Stimulated activated CD4-positive, alpha-beta T cell treated with anti-CD3 and anti-CD28 coated beads, Interleukin-4, amount 100 ng/mL, for 1 hour (primary cell): ENCODE results near the gene C11orf86.
"Not testable (repeated sequence)": the region's sequence is repeated elsewhere in the genome, so short reads cannot be mapped to it uniquely, and the experiment has no call there.

Experiments used
- DNase-seq: peaks from one replicate; pipeline ENCODE4 v3.0.0-alpha.2; 2020

Gene C11orf86

DNA sequence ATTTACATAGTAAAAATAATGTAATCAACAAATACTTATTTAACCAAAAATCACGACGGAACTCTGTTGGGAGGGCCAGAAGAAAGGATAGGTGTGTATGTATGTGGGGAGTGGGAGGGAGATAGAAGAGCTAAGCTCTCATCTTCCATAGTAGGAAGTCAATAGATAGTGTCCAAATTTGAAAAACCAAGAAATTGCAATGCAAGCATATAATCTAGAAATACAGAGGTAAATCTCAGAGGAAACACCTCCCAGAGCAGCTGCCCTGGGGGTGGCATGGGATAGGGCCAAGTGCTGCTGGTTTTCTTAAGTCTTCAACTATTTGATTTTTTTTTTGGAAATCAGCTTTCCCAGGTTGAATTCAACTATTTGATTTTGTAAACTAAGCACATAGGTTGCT is 16.9 kb downstream of the C11orf86 start:
- no peak for DNase-seq

DNA sequence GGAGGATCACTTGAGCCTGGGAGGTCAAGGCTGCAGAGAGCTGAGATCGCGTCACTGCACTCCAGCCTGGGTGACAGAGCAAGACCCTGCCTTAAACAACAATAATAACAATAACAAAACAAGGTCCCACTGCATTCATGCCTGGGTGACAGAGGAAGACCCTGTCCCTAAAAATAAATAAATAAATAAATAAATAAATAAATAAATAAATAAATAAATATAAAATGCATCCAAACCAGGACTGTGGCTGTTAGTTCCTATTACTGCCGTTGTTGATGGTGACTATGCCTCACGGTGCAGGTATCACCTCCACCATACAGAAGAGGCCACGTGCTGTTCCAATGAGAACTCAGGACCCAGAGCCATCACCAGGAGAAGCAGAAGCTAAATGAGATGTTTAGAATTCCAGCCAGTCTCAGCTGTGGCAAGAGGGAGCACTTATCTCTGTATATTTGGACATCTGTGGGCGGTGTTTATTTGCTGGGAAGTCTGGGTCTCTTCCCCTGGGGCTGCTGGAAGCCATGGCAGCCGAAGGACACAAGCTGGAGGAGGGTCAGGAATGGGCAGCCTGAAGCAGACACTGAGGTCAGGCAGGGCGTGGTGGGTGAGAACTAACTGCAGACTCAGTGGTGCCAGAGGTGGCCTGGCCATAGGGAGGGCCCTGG is 21.6 kb downstream of the C11orf86 start:
- no peak for DNase-seq

DNA sequence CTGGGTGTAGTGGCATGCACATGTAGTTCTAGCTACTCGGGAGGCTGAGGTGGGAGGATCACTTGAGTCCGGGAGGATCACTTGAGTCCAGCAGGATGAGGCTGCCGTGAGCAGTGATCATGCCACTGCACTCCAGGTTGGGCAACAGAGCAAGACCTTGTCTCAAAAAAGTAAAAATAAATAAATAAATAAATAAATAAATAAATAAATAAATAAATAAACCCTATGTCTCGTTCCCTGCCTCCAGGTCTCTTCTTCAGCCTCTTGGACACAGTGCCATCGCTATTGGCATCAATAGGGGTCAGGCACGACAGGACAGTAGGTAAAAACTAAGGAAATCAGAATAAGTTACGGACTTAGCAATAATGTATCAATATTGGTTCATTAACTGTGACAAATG is 24.5 kb downstream of the C11orf86 start:
- DNase-seq, result no peak

DNA sequence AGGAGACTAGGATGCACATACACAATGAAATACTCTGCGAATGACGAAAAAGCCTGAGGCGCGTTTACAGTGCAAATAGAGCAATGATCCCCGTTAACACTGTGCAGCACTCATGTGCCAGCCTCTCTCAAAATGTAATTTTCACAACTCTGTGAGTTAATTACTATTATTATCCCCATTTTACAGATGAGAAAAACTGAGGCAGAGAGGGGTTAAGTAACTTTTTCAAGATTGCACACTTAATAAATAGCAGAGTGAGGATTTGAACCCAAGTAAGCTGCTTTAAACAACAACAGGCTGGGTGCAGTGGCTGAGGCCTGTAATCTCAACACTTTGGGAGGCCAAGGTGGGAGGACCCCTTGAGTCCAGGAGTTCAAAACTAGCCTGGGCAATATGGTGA is 26.2 kb downstream of the C11orf86 start:
- no peak for DNase-seq

DNA sequence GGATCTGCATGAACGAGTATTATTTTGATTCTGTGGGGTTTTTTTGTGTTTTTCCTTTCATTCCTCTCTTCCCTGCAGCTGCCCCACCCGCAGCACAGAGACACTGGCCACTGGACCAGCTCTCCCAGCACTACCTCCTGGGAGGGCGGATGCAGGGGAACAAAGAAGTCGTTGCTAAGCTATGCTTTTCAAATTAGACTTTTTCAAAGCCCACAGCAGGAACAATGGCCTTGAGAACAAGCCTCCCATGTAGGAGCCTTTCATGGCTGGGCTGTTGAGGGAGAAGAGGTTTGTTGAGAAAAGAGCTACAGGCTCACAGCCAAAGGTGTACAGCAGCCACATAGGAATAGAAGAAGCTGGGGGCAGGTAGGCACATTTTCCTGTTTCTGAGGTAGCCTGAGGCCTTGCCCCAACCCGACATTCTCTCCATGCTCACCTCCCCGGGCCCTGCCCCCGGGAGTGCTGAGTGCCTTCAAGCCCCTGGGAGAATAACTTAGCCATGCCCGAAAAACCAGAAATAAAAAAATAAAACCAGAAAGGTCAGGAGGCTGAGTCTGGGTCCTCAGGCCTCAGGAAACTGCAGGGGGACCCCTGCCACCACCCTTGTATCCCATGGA is 27.3 kb downstream of the C11orf86 start:
- DNase-seq, result no peak

DNA sequence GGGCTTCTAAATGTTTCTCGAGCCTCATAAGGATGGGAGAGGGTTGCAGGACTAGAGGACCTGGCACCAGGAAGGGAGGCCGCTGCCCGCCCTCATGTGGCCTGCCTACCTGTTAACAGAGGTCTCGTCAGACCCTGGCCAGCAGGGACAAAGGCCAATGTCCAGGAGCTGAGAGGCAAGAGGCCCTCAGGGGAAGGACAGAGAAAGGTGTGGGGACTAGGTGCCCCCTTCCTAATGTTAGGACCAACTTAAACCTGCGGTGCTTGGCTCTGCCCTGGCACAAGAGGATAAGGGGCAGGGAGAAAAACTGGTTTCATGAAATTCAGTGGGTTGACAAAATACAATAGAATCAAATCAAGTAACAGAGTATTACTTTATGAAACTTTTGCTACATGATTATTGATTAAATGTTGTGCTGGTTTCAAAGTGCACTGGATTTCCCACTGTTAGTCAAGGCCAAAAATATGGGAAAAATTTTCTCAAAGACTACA is 27.9 kb downstream of the C11orf86 start:
- no peak for DNase-seq

DNA sequence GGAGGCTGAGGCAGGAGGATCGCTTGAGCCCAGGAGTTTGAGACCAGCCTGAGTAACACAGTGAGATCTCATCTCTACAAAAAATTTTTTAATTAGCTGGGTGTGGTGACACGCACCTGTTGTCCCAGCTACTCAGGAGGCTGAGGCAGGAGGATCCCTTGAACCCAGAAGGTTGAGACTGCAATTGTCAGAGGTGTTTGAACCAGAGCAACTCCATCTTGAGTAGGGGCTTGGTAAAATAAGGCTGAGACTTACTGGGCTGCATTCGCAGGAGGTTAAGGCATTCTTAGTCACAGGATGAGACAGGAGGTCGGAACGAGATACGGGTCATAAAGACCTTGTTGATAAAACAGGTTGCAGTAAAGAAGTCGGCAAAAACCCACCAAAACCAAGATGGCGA is 30.1 kb downstream of the C11orf86 start:
- not testable (repeated sequence) for DNase-seq

DNA sequence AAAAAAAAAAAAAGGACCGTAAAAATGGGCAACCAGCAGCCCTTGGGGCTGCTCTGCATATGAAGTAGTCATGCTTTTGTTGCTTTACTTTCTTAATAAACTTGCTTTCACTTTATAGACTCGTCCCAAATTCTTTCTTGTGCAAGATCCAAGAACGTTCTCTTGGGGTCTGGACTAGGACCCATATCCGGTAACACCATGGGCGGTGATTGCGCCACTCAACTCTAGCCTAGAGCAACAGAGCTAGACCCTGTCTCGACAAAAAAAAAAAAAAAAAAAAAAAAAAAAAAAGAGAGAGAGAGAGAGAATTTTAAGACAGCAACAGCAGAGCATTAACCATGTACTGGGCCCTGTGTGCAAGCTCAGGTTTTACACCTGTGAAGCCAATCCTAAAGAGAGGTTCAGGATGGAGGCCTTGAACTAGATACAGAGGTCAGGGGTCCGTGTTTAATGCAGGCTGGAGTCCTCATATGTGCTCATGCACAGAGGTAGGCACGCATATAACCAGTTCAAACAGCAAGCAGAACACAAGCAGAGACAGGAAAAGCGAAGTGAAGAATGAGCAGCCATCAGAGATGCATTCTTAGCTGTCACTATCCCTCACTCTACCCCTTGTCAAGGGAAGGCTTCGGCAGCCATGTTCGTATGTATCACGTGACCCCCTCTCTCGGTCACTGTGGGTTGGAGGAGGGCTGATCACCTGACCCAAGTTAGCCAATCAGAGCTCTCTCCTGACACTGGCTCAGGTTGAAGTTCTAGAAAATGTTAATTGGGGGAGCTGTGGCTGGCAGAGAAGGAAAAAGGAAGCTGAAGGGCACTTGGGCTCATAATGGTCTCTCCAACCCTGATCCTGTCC is 31.2 kb downstream of the C11orf86 start:
- DNase-seq, result peak; percentile 24

DNA sequence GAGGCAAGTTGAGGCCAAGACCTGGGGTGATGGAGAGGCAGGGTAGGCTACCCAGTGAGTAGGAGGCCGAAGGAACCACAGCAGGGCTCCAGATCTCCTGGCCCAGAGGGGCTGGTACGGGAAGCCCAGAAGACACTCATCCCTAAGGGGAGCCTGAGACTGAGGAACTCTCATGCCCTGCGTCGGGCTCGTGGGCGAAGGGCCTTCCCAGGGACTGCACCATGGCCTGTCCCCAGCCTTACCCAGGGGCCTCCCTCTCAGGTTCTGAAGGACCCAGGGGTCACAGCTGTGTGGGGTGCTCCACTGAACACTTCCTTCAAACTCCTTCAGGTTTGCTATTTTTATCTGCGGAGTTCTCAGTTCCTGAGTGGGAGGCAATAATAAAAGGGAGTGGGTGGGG is 32.0 kb downstream of the C11orf86 start:
- DNase-seq, result no peak

DNA sequence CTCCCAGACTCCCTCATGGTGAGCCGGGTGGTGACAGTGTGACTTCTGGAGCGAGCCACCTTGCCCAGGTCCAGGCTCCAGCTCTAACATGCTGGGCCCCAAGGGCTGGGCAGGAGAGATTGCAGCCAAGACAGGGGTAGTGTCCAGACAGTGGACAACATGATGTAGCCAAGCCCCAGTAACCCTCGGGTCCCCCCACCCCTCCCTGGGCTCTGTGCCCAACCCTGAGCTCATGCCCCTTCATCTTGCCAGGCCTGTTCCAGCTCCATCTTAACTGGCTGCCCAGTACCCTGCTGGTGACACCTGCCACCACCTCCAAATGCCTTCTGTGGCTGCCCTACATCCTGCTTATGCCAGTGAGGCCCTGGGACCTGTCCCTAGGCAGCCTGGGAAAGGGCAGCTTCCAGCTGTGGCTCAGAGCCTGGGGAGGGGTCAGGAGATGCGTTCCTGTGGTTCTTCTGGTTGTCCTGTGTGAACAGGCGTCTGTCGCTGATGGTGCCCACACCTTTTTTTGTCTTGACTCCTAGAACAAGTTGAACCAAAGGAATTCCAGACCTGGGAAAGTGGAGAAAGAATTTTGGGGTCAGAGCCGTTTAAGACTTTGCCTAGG is 35.3 kb downstream of the C11orf86 start:
- DNase-seq, result no peak

DNA sequence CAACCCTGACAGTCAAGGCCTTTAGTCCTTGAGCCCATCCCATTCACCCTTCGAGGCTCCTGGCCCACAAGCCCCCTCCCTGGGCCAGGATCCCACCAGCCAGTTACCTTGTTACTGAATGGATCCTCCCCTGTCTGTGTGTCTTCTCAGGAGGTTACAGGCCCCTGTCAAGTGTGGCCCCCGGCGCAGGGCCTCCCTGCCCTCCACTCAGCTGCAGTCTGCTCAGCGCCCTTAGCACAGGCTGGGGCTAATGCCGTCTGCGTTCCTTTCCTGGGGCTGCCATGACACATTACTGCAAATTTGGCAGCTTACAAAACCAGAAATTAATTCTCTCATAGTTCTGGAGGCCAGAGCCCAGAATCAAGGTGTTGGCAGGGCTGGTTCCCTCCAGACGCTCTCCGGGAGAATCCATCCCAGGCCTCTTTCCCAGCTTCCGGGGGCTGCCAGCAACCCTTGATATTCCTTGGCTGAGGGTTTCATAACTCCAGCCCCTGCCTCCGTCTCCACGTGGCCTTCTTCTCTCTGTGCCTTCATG is 38.5 kb downstream of the C11orf86 start:
- DNase-seq, result no peak

DNA sequence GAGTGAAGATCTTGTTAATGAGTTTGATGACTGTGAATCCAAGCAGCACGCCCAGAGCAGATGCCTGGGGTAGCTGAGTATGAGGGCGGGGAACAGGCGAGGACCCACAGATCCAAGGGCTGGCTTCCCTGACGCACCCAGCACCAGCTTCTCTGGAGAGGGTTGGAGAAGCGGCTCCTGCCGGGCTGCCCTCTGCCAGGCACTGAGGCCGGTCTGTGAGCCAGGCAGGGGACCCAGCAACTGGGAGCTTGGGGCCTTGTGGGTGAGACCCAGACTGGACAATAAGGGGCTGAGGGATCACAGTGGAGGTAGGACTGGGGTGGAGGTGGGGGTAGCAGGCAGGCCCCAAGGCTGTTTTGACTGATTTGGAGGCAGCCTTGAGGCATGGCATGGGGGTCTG is 39.2 kb downstream of the C11orf86 start:
- no peak for DNase-seq

DNA sequence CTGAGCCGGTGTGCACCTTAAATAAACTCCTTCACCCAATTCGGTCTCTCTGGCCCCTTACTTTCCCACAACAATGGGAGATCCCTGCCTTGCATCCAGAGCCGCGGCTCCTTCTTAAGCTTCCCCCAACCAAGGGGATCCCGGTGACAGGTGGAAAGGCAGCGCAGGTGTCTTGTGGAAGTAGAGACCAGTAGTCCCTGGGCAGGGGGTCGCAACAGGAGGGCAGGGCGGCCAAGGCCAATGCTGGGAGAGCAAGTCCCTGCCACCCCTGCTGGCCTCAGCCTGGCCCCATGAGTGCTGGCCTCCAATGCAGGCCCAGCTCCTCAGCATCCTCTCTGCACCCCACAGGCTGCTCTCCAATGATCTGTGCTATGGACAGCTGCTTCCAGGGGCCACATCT is 39.9 kb downstream of the C11orf86 start:
- DNase-seq, result no peak

DNA sequence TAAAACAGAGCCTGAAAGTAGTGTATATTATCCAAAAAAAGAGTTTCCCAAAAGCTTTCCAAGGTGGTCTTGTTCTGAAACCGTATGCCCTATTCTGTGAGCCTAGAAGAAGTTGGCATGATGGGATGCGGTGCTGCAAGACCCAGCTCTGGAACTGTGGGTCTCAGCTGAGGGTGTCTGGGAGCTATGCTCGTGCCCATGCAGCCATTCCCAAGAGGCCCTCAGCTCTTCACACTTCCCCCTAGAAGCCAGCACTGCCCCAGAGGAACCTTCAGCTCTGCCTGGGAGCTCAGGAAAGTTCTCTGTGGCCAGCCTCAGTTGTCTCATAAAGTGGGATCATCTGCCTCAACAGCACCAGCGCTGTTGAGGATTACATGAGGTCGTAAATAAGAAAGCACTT is 41.4 kb downstream of the C11orf86 start:
- no peak for DNase-seq

DNA sequence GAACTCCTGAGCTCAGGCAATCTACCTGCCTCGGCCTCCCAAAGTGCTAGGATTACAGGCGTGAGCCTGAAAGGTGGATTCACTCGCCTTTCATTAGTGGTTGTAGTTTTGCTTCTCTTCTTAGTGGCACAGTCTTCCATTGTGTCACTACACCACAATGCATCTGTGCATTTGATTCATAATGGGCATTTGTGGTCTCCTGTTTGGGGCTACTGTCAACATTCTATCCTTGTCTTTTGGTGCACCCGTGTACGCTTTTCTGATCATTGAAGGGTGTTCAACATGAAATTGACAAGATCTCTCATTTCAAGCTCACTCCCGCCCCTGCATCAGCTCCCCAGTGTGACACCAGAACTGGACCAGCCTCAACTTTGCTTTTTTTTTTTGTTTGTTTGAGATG is 45.8 kb downstream of the C11orf86 start:
- DNase-seq, result no peak

DNA sequence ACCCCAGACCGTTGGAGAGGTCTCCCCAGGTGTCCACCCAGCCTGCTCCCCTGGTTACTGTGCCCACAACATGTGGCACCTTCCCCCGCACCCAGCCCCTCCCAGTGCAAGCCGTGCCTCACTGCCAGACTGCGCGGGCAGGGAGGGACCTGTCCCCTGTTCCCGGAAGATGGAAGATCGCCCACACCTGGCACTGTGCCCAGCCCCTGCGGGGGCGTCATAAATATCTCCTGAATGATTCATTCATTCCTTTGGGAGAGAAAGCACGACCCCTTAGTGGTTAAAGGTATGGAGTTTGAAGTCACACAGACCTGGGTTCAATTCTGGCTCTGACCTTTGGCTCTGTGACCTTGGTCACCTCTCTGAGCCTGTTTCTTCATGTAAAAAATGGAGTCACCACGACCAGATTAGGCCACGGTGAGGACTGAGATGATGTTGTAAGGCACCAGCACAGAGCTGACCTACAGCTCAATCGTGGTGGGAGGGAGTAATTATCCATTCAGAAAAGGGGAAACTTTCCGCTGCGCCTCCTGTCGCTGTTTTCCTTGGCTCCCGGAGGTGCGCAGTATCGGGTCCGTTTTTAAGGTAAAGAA is 47.3 kb downstream of the C11orf86 start:
- no peak for DNase-seq

DNA sequence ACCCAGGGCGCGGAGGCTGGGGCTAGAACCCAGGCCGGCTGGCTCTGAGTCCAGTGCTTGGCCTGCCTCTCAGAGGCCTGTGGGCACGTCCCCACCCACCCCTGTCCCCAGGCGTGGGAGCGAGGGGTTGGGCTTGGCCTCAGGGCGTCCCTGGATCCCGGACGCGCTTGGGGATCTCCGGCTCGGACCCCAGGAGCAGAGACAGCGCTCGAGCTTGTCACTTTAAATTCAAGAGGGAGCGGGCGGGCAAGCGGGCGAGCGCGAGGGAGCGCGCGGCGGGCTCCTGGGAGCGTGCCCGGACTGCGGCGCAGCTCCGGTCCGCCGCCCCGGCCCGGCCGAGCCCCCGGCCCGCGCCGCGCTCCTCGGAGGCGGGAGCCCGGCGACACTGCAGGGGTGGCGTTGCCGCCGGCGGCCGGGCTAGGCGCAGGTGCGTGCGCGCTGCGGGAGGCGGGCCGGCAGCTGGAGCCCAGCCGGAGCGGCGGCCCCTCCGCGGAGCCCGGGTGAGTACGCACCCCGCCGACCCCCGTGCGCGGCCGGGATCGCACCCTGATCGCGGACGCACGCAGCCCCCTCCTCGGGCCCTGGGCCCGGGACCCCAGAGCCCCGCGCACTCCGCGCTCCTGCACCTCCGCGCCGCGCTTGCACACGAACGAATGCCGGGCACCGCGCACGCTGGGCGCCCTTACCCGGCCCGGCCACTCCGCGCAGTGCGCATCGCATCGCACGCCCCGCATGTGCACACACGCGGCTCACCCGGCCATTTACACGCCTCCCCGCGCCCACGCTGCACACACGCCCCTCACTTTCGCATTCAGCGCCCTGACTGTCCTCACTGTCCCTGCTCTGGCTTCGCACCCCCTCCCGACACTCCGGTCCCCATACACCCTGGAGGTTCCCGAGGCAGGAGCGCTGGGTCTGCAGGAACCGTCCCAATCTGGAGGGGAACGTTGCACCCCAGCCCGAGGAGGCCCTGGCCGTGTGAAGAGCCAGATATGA is 48.2 kb downstream of the C11orf86 start, which contains the start of gene SYT12:
Gene SYT12, plus strand, starts transcription at position 174 of the 996 bp plus-strand sequence. CDS start 7,011 bp downstream, outside the sequence.
- peak; percentile 27 for DNase-seq

DNA sequence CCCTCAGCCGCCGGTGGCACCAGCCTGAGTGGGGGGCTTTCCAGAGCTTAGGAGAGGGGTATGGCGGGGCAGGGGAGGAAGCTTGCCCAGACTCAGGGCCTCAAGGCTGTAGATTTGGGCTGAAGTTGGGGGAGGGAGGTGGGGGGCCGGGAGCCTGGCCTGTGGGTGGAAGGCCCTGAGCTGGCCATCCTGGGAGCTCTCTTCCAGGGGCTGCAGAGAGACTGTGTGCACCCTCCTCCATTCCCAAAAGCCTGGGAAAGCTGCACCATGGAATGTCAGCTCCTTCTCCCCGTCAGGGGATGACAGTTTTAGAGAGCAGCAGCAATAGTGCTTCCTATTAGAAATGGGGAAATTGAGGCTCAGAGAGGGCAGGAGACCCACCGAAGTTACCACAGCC is 48.9 kb downstream of the C11orf86 start:
- DNase-seq, result no peak

DNA sequence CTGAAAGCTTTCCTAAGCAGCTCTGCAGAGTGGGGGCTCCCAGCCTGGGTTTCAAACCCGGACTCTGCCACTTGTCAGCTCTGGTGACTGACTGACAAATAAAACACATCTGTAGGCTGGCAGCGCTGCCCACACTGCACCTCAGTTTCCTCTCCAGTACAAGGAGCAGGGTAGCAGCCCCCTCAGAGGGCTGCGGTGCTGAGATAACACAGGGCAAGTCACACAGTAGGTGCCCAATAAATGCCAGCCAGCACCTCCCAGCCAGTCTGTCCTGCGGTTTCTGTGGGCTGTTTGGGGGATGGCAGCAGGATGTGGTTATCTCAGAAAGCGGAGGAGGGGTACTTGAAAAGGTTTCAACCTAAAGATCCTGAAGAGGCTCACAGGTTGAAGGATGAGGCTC is 49.3 kb downstream of the C11orf86 start:
- peak; percentile 22 for DNase-seq

DNA sequence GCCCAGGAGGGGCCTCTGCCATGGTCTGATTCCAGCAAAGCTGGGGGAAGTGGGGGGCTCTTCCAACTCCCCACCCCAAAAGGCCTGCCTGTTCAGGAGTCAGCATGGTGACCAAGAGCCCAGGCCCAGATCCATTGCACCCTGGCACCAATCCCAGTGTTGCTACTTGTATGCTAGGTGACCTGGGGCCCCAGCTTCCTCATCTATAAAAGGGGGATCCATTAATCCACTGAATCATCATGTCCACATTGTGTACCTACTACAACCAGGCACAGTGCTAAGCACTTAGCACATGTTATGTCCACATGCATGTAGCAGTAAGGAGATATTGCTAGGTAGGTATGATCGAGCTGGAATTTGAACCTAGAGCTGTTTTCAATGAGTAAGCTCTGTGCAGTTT is 49.9 kb downstream of the C11orf86 start:
- DNase-seq, result no peak

DNA sequence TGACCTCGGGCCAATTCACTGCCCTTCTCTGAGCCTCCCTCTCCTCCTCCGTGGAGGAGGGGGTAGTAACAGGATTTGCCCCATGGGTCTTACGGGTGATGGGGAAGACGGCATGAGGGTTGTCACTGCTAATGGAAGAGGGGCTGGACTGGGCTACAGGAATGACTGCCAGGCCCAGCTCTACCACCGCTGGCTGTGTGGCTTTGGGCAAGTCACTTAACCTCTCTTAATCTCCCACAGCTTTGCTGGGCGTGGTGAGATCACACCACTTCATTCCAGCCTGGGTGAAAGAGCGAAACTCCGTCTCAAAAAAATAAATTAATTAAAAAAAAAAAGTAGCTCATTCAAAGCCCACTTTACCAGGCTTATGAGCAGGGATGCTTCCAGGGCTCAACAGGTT is 50.6 kb downstream of the C11orf86 start:
- DNase-seq, result no peak
